Sigmoid colon (tissue), 7 donors: ENCODE data around the gene SORCS2. TPM values are rescaled to one million over a fixed set of nuclear protein-coding genes. Genes with fewer than 3 reads are reported as not detected.

Source experiments
- DNase-seq: peaks from one replicate; pipeline ENCODE4 v3.0.0-alpha.2; 2019
- H3K27ac ChIP-seq, 4 donors: fragments of 200-600 bp; sonication (generic); one replicate each; pipeline ENCODE4 v1.5.1; 2016 to 2019; ENCODE audit warnings: mild to moderate bottlenecking in 1 of 4
- H3K27me3 ChIP-seq, 3 donors: fragments of 200-600 bp; sonication (generic); one replicate each; pipeline ENCODE4 v1.5.1; 2019; ENCODE audit warnings: mild to moderate bottlenecking in 1 of 3
- H3K36me3 ChIP-seq, 4 donors: fragments of 200-600 bp; sonication (generic); one replicate each; pipeline ENCODE4 v1.5.1; 2016 to 2019
- H3K4me1 ChIP-seq, 4 donors: fragments of 200-600 bp; sonication (generic); one replicate each; pipeline ENCODE4 v1.5.1; 2017 to 2019
- H3K4me3 ChIP-seq, 4 donors: fragments of 200-600 bp; sonication (generic); one replicate each; pipeline ENCODE4 v1.5.1; 2017 to 2019; ENCODE audit warnings: mild to moderate bottlenecking in 2 of 4, moderate library complexity in 1 of 4
- H3K9me3 ChIP-seq, 4 donors: fragments of 200-600 bp in 3 of 4; sonication (generic) in 3 of 4; one replicate each; pipeline versions ENCODE4 v1.5.1 to v1.6.1; 2013 to 2019
- CTCF ChIP-seq, 4 experiments: fragments of 450-650 bp in 3 of 4; fragments of 200-600 bp in 1 of 4; IDR thresholded peaks; one replicate each; pipeline ENCODE4 v1.5.1; 2016 to 2019; ENCODE audit warnings: antibody characterized with exemption in 4 of 4, mild to moderate bottlenecking in 3 of 4, moderate library complexity in 2 of 4
- EP300 ChIP-seq, 4 donors: sonication (generic); formaldehyde crosslinking; IDR thresholded peaks; one replicate each; pipeline ENCODE4 v1.6.1; 2017; ENCODE audit warnings: antibody characterized with exemption in 4 of 4
- POLR2A ChIP-seq, 2 donors: fragments of 450-650 bp; IDR thresholded peaks; one replicate each; pipeline ENCODE4 v1.6.1; 2016; ENCODE audit warnings: antibody characterized with exemption in 2 of 2, mild to moderate bottlenecking in 2 of 2, moderate library complexity in 2 of 2
- POLR2AphosphoS5 ChIP-seq, 4 donors: sonication (generic); formaldehyde crosslinking; IDR thresholded peaks; one replicate each; pipeline ENCODE4 v1.6.1; 2017; ENCODE audit warnings: antibody characterized with exemption in 4 of 4
- WGBS, 2 donors: extraction: QIAGEN DNeasy Blood & Tissue Kit; methylation state at CpG; one replicate each; pipeline ENCODE4 v1.1.7; 2013; 5-methylcytosine and 5-hydroxymethylcytosine counted together
- intact Hi-C: fragments of 100-400 bp; cut with DNase I; formaldehyde crosslinking; loops from one replicate; pipeline ENCODE4 v1.15.1; 2023
- polyA plus RNA-seq, 3 donors: library from polyadenylated mRNA; stranded (reverse); fragments of 200-250 nt; gene quantifications; one replicate each; pipeline ENCODE4 v1.2.3, GENCODE V29; 2013
- total RNA-seq, 4 donors: library from RNA; depleted of rRNA; stranded (reverse); fragments of >200 nt; gene quantifications; one replicate each; pipeline ENCODE4 v1.1.0, GENCODE V29; 2016
- donor health status: healthy with polysubstance abuse.
- donor health status: Bipolar disorder and iron deficiency.
- donor health status: healthy.

SORCS2 gene
- total and polyA plus RNA-seq, 7 donors: 1.8 to 6.4 (median 3.9) TPM; not detected in 2

- 53 to 75% methylated on average over 16 of the region's 16 CpGs for WGBS, 2 donors
- Histone ChIP-seq H3K36me3 (no peaks in the 10 kb centered on the region), H3K27me3 (no peaks in the 10 kb centered on the region), H3K4me1 (no peaks in the 10 kb centered on the region), H3K9me3 (no peaks in the 10 kb centered on the region), H3K4me3 (no peak overlapping the region), H3K27ac (no peak overlapping the region)
- TF ChIP-seq POLR2AphosphoS5 (IDR thresholded peaks at IDR 0.05): no peak
- TF ChIP-seq CTCF (IDR thresholded peaks at IDR 0.05): no peak
- TF ChIP-seq EP300 (IDR thresholded peaks at IDR 0.05): no peak
- no peak for TF ChIP-seq POLR2A (IDR thresholded peaks at IDR 0.05)
- intact Hi-C loops: no loop called here
- no peak for DNase-seq
Observed at GRCh38 chr4:7498446-7499200, 306.3 kb downstream of the SORCS2 start.

- no peaks in the 10 kb centered on the region for H3K9me3 ChIP-seq
- no peak overlapping the region for H3K4me3 ChIP-seq
- H3K27me3 ChIP-seq: no peaks in the 10 kb centered on the region
- no peak overlapping the region for H3K27ac ChIP-seq
- no peaks in the 10 kb centered on the region for H3K4me1 ChIP-seq
- DNase-seq: no peak
- H3K36me3 ChIP-seq: no peaks in the 10 kb centered on the region
- intact Hi-C loops: no loop called here
- 58 to 73% methylated on average over 16 of the region's 16 CpGs for WGBS, 2 donors
- TF ChIP-seq CTCF (IDR thresholded peaks at IDR 0.05) (no peak), EP300 (IDR thresholded peaks at IDR 0.05) (no peak)
Observed at GRCh38 chr4:7499661-7500060, 307.3 kb downstream of the SORCS2 start.

- 65 to 75% methylated on average over 10 of the region's 10 CpGs for WGBS, 2 donors
Observed at GRCh38 chr4:7500404-7500803, 308.1 kb downstream of the SORCS2 start.

GRCh38 chr4:7501314-7501713 is 309.0 kb downstream of the SORCS2 start:
- H3K27ac ChIP-seq: no peak overlapping the region
- TF ChIP-seq POLR2AphosphoS5 (IDR thresholded peaks at IDR 0.05) (no peak), CTCF (IDR thresholded peaks at IDR 0.05) (no peak), POLR2A (IDR thresholded peaks at IDR 0.05) (no peak), EP300 (IDR thresholded peaks at IDR 0.05) (no peak)
- no peak for DNase-seq
- no peak overlapping the region for H3K4me3 ChIP-seq
- intact Hi-C loops: no loop called here
- 74 to 75% methylated on average over 11 of the region's 11 CpGs for WGBS, 2 donors
- no peaks in the 10 kb centered on the region for H3K36me3 ChIP-seq
- H3K27me3 ChIP-seq: no peaks in the 10 kb centered on the region
- H3K4me1 ChIP-seq: no peaks in the 10 kb centered on the region
- H3K9me3 ChIP-seq: no peaks in the 10 kb centered on the region

More at GRCh38 chr4:7500404-7500803, 308.1 kb downstream of the SORCS2 start:
- Histone ChIP-seq H3K27ac (no peak overlapping the region), H3K9me3 (no peaks in the 10 kb centered on the region), H3K4me3 (no peak overlapping the region), H3K4me1 (no peaks in the 10 kb centered on the region), H3K36me3 (no peaks in the 10 kb centered on the region), H3K27me3 (no peaks in the 10 kb centered on the region)
- no peak for DNase-seq
- intact Hi-C loops: no loop called here
- TF ChIP-seq POLR2AphosphoS5 (IDR thresholded peaks at IDR 0.05) (no peak), EP300 (IDR thresholded peaks at IDR 0.05) (no peak), CTCF (IDR thresholded peaks at IDR 0.05) (no peak), POLR2A (IDR thresholded peaks at IDR 0.05) (no peak)

GRCh38 chr4:7501873-7502272 is 309.5 kb downstream of the SORCS2 start:
- H3K9me3 ChIP-seq: no peaks in the 10 kb centered on the region
- WGBS, 2 donors: 65 to 73% methylated on average over 11 of the region's 11 CpGs
- no peak for TF ChIP-seq POLR2A (IDR thresholded peaks at IDR 0.05)
- no peak for TF ChIP-seq POLR2AphosphoS5 (IDR thresholded peaks at IDR 0.05)

More at GRCh38 chr4:7501873-7502272, 309.5 kb downstream of the SORCS2 start:
- intact Hi-C loops: no loop called here
- DNase-seq: no peak
- no peaks in the 10 kb centered on the region for H3K36me3 ChIP-seq
- no peak overlapping the region for H3K27ac ChIP-seq
- H3K27me3 ChIP-seq: no peaks in the 10 kb centered on the region
- H3K4me3 ChIP-seq: no peak overlapping the region
- H3K4me1 ChIP-seq: no peaks in the 10 kb centered on the region
